Fibroblast of lung (primary cell): ENCODE data around the gene CDCA4. TPM values are rescaled to one million over a fixed set of nuclear protein-coding genes. Genes with fewer than 3 reads are reported as not detected.
A peak's percentile ranks its signal among the peaks of the same experiment; 100 is the strongest.

Source experiments
- DNase-seq, 2 donors: peaks; one replicate each; pipeline versions ENCODE4 v3.0.0 to v3.0.0-alpha.2; 2010; ENCODE audit warnings: low read depth in 2 of 2
- H2AFZ ChIP-seq: 2 replicates; pipeline ENCODE4 v1.5.1; 2012; ENCODE audit warnings: low read length, control low read depth, inconsistent platforms
- H3K27ac ChIP-seq: 2 replicates; pipeline ENCODE4 v1.5.1; 2011; ENCODE audit warnings: low read length, control low read depth; ENCODE audit not compliant: insufficient read depth
- H3K27me3 ChIP-seq: 2 replicates; pipeline ENCODE4 v1.5.1; 2011; ENCODE audit warnings: mild to moderate bottlenecking, low read length; ENCODE audit not compliant: control insufficient read depth, insufficient read depth
- H3K36me3 ChIP-seq: 2 replicates; pipeline ENCODE4 v1.5.1; 2011; ENCODE audit warnings: low read length; ENCODE audit not compliant: control insufficient read depth, insufficient read depth
- H3K4me1 ChIP-seq: 2 replicates; pipeline ENCODE4 v1.5.1; 2011; ENCODE audit warnings: low read length; ENCODE audit not compliant: control insufficient read depth, insufficient read depth; ENCODE audit errors: extremely low read depth
- H3K4me2 ChIP-seq: 2 replicates; pipeline ENCODE4 v1.5.1; 2011; ENCODE audit warnings: low read length, control low read depth; ENCODE audit not compliant: insufficient read depth; ENCODE audit errors: extremely low read depth
- H3K4me3 ChIP-seq, 4 experiments: fragments of 200-600 bp in 1 of 4; sonication (generic) in 1 of 4; replicated peaks in 1 of 4; 2 replicates each; pipeline ENCODE4 v1.5.1; 2011 to 2016; ENCODE audit warnings: low read length in 4 of 4, low read depth in 3 of 4, mild to moderate bottlenecking in 3 of 4, control low read depth in 2 of 4, inconsistent platforms in 1 of 4, mixed read lengths in 1 of 4; ENCODE audit not compliant: insufficient read depth in 1 of 4; ENCODE audit errors: control extremely low read depth in 1 of 4
- H3K79me2 ChIP-seq: 2 replicates; pipeline ENCODE4 v1.5.1; 2012; ENCODE audit warnings: mild to moderate bottlenecking, low read length, inconsistent platforms; ENCODE audit not compliant: control insufficient read depth, insufficient read depth
- H3K9ac ChIP-seq: 2 replicates; pipeline ENCODE4 v1.5.1; 2011; ENCODE audit warnings: mild to moderate bottlenecking, low read length, control low read depth; ENCODE audit not compliant: insufficient read depth
- H3K9me3 ChIP-seq: 2 replicates; pipeline ENCODE4 v1.5.1; 2012; ENCODE audit warnings: low read depth, low read length; ENCODE audit not compliant: control insufficient read depth, insufficient read depth
- H4K20me1 ChIP-seq: 2 replicates; pipeline ENCODE4 v1.5.1; 2011; ENCODE audit warnings: low read length; ENCODE audit not compliant: control insufficient read depth, insufficient read depth; ENCODE audit errors: extremely low read depth
- CTCF ChIP-seq, 2 donors: IDR thresholded peaks in 1 of 2; conservative IDR thresholded peaks in 1 of 2; 1 replicate in 1 of 2; 2 replicates in 1 of 2; pipeline ENCODE4 v1.5.1; 2011 to 2012; ENCODE audit warnings: low read length in 2 of 2, control low read depth in 1 of 2, inconsistent platforms in 1 of 2, low read depth in 1 of 2, mild to moderate bottlenecking in 1 of 2
- EZH2 ChIP-seq: IDR thresholded peaks from 2 replicates; pipeline ENCODE4 v1.5.1; 2012; ENCODE audit warnings: low read length, control low read depth, mild to moderate bottlenecking; ENCODE audit errors: missing control alignments
- polyA plus RNA-seq, 2 donors: library from polyadenylated mRNA; depleted of rRNA in 1 of 2; stranded (reverse) in 1 of 2; unstranded in 1 of 2; fragments of >200 nt; gene quantifications; 2 replicates each; pipeline ENCODE4 v1.2.1, GENCODE V29; 2011 to 2012; ENCODE audit warnings: missing spikeins in 1 of 2
- total RNA-seq: library from RNA; depleted of rRNA; stranded (reverse); fragments of >200 nt; gene quantifications from 2 replicates; pipeline ENCODE4 v1.2.1, GENCODE V29; 2014

The CDCA4 gene
- total and polyA plus RNA-seq, 2 donors (not counting 1 experiment from before 2014, with no cell fraction given): 7.9 to 8.0 TPM

DNA sequence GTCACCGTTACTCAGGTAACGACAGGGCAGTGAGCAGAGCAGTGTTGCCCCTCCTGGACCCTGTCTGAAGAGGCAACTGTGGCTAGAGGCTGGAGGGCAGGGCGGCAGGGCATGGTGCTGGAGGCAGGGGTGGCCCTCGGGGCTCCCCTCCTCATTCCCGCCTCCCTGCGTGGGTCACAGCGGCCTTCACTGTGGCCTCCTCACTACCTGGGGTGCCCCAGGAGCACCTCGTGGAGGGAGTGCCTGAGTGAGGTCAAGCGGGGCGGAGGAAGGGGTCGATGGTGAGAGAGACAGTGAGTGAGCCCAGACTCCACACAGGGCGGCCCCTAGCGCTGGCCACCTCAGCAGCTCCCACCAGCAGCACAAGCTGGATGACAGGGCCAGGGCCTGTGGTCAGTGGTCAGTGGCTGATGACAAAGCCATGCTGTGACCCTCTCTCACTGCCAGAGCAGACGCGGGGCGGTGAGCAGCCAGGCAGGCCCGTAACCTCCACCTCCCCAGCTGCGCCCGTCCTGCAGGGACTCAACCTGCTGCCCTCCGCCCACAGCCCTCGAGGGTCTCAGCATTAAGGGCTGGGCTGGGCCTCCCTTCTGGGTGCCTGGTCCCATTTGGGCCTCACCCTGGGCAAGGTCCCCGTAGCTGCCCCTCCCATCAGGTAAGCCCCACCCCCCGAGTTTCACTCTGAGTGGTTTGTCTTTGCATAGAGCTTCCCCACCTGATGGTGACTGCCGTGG lies 26.6 kb upstream of the CDCA4 start:
- Histone ChIP-seq H3K9me3 (no peaks in the 10 kb centered on the region), H3K4me1 (no peaks in the 10 kb centered on the region), H3K4me3 (no peak overlapping the region), H3K9ac (no peak overlapping the region), H2AFZ (no peak overlapping the region), H3K27ac (no peak overlapping the region), H3K27me3 (no peaks in the 10 kb centered on the region), H4K20me1 (no peaks in the 10 kb centered on the region), H3K4me2 (no peak overlapping the region), H3K36me3 (no peaks in the 10 kb centered on the region), H3K79me2 (no peaks in the 10 kb centered on the region)
- no peak for DNase-seq
- TF ChIP-seq EZH2 (no peak), CTCF (conservative IDR thresholded peaks at IDR 0.05 in 1 of 2, IDR thresholded peaks at IDR 0.05 in 1 of 2; ENCODE audit: low read depth in 1 of 2, low read length in 2 of 2) (no peak)

DNA sequence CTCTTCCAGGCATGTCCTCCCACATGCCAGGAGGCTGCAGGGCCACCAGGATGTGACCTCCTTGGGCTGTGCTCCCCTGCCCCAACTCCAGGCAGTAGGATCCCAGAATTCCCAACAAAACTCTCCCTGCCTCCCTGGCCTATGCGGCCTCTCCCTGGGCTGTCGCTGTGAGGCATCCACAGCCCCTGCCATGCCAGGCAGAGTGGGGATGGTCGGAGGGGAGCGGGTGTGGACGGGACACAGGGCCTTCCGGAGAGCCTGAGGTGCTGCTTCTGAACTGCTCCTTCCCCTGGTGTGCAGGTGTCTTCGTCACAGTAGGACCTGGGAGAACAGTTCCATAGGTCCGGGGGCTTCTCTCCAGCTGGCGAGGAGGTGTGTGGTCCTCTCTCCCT lies 26.0 kb upstream of the CDCA4 start:
- Histone ChIP-seq H3K9me3 (no peaks in the 10 kb centered on the region), H2AFZ (no peak overlapping the region), H4K20me1 (no peaks in the 10 kb centered on the region), H3K36me3 (no peaks in the 10 kb centered on the region), H3K79me2 (no peaks in the 10 kb centered on the region), H3K27ac (no peak overlapping the region), H3K4me1 (no peaks in the 10 kb centered on the region), H3K4me3 (no peak overlapping the region), H3K4me2 (no peak overlapping the region), H3K9ac (no peak overlapping the region), H3K27me3 (no peaks in the 10 kb centered on the region)
- no peak for DNase-seq
- no peak for TF ChIP-seq EZH2
- no peak for TF ChIP-seq CTCF (conservative IDR thresholded peaks at IDR 0.05 in 1 of 2, IDR thresholded peaks at IDR 0.05 in 1 of 2; ENCODE audit: low read depth in 1 of 2, low read length in 2 of 2)

GRCh38 chr14:105045710-105046326 lies 24.9 kb upstream of the CDCA4 start:
- Histone ChIP-seq H3K4me3 (no peak overlapping the region), H3K27ac (no peak overlapping the region), H2AFZ (no peak overlapping the region), H3K9me3 (no peaks in the 10 kb centered on the region), H3K4me2 (no peak overlapping the region), H3K79me2 (no peaks in the 10 kb centered on the region), H3K4me1 (no peaks in the 10 kb centered on the region), H3K27me3 (no peaks in the 10 kb centered on the region), H3K9ac (no peak overlapping the region), H4K20me1 (no peaks in the 10 kb centered on the region), H3K36me3 (no peaks in the 10 kb centered on the region)
- DNase-seq: peak; percentile 62 to 74
- TF ChIP-seq CTCF (conservative IDR thresholded peaks at IDR 0.05 in 1 of 2, IDR thresholded peaks at IDR 0.05 in 1 of 2; ENCODE audit: low read depth in 1 of 2, low read length in 2 of 2) (peak; percentile 82 to 100), EZH2 (no peak)
